ENCODE data around the gene GNAQ.

GRCh38 chr9:77731008-77731698, 300.5 kb downstream of the GNAQ start:
- TF ChIP-seq CTCF (IDR thresholded peaks at IDR 0.05; ENCODE audit: poor library complexity) (no peak), EZH2 (IDR thresholded peaks at IDR 0.05; ENCODE audit: borderline replicate concordance) (no peak)
